HG03442 (cell line): ENCODE measurements around the gene PCDHGC5.

Experiments
- ATAC-seq: cut with Tn5 transposase; IDR thresholded peaks from one replicate; pipeline ENCODE4 v1.9.1; 2021; ENCODE audit warnings: mild to moderate bottlenecking, moderate library complexity; ENCODE audit not compliant: unreplicated experiment

The PCDHGC5 gene

DNA sequence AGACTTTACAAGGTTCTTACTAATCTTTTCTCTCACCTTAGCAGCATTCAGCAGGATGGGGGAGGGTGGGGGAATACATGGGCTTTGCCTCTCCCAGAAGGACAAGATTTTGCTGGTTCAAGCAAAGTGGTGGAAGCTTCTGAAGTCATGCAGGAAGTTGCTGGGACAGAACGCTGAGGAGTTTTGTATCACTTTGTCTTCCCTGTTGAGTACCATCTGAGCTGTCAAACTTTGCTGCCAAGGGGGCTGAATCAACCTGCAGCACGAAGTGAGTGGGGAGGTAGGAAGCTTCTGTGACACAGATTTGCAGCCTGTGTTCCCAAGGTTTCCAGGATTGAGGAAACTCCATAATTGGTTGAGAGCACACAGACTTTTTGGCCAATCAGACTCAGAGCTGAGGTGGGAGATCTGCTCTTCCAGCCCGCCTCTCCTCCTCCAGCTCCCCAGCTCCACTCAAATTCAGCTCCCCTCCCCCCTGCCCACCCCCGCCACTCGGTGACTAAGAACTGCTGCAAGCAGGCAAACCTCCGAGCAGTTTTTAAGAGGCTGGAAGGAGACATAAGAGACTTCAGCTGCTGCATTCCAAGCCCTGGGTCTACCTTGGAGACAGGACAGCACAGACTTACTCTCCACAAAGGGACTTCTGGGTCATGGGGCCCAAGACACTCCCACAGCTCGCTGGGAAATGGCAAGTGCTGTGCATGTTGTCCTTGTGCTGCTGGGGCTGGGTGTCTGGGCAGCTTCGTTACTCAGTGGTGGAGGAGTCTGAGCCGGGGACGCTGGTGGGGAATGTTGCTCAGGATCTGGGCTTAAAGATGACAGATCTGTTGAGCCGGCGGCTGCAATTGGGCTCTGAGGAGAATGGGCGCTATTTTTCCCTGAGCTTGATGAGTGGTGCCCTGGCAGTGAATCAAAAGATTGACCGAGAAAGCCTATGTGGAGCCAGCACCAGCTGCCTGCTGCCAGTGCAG, at the start of gene PCDHGC5:
Gene PCDHGC5 (plus strand): TSS at position 491 of the 971 bp plus-strand sequence. CDS start 160 bp downstream, at position 651.
- no peak for ATAC-seq

- ATAC-seq: no peak
Observed at GRCh38 chr5:141439411-141440141, 49.3 kb upstream of the PCDHGC5 start.

DNA sequence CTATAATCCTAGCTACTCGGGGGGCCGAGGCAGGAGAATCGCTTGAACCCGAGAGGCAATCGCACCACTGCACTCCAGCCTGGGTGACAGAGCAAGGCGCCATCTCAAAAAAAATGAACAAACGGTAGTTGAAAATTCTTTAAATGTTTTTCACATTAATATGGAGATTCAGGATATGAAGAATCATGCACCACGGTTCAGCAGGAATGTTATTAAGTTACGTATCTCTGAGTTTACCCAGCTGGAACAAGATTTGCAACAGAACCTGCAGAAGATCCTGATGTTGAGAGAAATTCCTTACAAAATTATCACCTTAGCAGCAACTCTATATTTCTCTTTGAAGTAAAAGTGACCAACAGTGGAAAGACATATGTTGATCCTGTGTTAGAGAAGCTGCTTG, 48.5 kb upstream of the PCDHGC5 start:
- no peak for ATAC-seq

- no peak for ATAC-seq
Observed at GRCh38 chr5:141441571-141442170, 47.2 kb upstream of the PCDHGC5 start.

DNA sequence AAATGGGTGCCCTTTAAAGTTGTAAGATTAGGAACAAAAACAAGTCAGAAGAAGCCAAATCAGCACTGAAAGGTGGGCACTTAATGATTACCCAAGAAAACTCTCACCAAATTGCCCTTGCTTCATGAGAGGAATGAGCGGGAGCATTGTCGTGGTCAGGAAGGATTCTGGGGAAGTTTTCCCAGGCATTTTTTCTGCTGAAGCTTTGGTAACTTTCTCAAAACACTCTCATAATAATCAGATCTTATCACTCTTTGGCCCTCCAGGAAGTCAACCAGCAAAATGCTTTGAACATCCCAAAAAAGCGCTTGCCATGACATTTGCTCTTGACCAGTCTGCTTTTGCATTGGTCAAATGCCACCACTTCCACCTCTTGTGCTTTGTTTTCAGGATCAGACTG, 23.5 kb upstream of the PCDHGC5 start:
- no peak for ATAC-seq

- ATAC-seq: peak; percentile 97
Observed at GRCh38 chr5:141475625-141476131, 13.2 kb upstream of the PCDHGC5 start, which contains the start of gene PCDHGC3. PCDHGC3 (plus strand) TSS chr5:141475966; CDS start chr5:141476117, 151 bp downstream.

- ATAC-seq: peak; percentile 19
Observed at GRCh38 chr5:141476132-141476911, 12.6 kb upstream of the PCDHGC5 start.

DNA sequence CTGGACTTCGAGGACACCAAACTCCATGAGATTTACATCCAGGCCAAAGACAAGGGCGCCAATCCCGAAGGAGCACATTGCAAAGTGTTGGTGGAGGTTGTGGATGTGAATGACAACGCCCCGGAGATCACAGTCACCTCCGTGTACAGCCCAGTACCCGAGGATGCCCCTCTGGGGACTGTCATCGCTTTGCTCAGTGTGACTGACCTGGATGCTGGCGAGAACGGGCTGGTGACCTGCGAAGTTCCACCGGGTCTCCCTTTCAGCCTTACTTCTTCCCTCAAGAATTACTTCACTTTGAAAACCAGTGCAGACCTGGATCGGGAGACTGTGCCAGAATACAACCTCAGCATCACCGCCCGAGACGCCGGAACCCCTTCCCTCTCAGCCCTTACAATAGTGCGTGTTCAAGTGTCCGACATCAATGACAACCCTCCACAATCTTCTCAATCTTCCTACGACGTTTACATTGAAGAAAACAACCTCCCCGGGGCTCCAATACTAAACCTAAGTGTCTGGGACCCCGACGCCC, 11.8 kb upstream of the PCDHGC5 start:
- no peak for ATAC-seq

GRCh38 chr5:141477815-141478214, 11.1 kb upstream of the PCDHGC5 start:
- ATAC-seq: no peak

GRCh38 chr5:141478321-141478945, 10.4 kb upstream of the PCDHGC5 start:
- ATAC-seq: no peak

DNA sequence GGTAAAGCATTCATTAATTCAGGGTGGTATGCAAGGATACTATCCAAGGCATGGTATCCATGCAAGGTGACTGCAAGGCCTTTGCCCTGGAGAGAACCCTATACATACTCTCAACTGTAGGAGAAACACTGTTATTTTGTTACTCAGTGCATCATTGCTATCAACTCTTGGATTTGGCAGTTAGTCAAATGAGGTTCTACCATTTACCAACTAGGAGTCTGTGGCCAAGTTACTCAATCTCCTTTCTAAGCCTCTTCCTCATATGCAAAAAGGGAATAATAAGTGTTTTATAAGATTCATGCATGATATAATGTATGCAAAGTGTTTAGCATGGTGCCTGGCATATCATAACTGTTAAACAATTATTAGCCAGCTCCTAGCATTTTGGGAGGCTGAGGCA, 9.1 kb upstream of the PCDHGC5 start:
- ATAC-seq: no peak

DNA sequence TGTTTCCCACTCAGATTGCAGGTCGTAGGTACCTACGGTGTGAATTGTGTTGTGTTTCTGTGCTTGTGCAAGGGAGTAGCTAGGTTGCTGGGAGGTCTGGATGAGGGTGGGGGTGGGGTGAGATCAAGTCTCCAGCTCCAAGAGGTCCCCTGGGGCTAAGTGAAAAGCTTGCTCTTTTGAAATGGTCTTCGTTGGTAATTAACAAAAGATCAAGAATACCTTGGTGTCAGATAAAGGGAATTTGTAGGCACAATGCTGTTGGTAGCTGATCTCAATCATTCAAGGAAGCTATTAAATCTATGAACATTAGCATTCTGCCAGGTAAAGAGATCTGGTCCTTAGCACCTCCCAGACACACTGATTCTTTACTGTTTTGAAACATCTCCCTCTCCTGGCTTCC, 5.0 kb upstream of the PCDHGC5 start:
- no peak for ATAC-seq

DNA sequence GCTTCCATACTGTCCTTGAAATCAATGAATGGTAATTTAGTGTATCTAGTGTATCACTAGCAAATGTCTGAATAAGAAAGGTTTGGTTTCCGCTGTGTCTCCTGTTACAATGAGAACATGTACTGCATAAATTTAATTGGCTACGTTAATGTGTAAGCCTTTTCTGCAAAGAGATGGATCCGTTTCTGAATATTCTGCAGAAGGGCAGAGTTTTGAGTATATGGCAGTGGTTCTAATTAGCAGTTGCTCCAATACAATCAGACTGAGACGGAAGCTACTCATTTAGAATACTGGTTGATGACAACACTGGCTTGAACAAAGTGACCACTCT, 4.6 kb upstream of the PCDHGC5 start:
- ATAC-seq: no peak

GRCh38 chr5:141484641-141485311, 4.1 kb upstream of the PCDHGC5 start, which contains the start of gene PCDHGC4:
PCDHGC4 (plus strand) TSS chr5:141485030; CDS start chr5:141485174, 144 bp downstream.
- no peak for ATAC-seq

- no peak for ATAC-seq
Observed at GRCh38 chr5:141485321-141486055, 3.4 kb upstream of the PCDHGC5 start.

GRCh38 chr5:141486091-141486490, 2.8 kb upstream of the PCDHGC5 start:
- no peak for ATAC-seq

DNA sequence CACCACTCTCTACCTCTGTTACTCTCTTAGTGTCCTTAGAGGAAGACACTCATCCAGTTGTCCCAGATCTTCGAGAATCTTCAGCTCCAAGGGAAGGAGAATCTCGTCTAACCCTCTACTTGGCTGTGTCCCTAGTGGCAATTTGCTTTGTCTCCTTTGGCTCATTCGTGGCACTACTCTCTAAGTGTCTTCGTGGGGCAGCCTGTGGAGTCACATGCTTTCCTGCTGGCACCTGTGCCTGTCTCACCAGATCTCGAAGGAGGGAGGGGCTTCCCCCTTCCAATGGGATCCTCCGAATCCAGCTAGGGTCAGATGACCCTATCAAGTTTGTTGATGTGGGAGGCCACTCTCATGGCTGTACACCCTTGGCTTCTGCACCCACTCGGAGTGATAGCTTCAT, 1.8 kb upstream of the PCDHGC5 start:
- ATAC-seq: no peak

- no peak for ATAC-seq
Observed at GRCh38 chr5:141489841-141490240, 960 bp downstream of the PCDHGC5 start.
